GM12878 (cell line): ENCODE results near the gene PCDHB15. TPM values are rescaled to one million over a fixed set of nuclear protein-coding genes. Genes with fewer than 3 reads are reported as not detected.
"Not testable (repeated sequence)": the region's sequence is repeated elsewhere in the genome, so short reads cannot be mapped to it uniquely, and the experiment has no call there.

Experiments
- ATAC-seq: fragments of 200-7000 bp; cut with Tn5 transposase; 3 replicates; pipeline ENCODE4 v1.9.1; 2020; ENCODE audit warnings: mild to moderate bottlenecking, moderate library complexity
- BruUV-seq: library from RNA; stranded (reverse); fragments of 400-500 nt; replicated peaks from 2 replicates; lab custom pipeline; 2021; lab: Mats Ljungman, UMichigan
- CTCF ChIA-PET: fragments of 300-600 bp; sonication (Branson Sonifier 250); formaldehyde crosslinking; extraction: SDS; loops from one replicate; lab custom pipeline; 2021; ENCODE audit warnings: inconsistent platforms; lab: Yijun Ruan, JAX
- POLR2A ChIA-PET: fragments of 350-600 bp; formaldehyde crosslinking; extraction: SDS; loops from one replicate; lab custom pipeline; 2021; ENCODE audit warnings: inconsistent platforms; lab: Charles Lee
- RAD21 ChIA-PET: fragments of 300-600 bp; sonication (Branson Sonifier 250); formaldehyde crosslinking; loops from one replicate; lab custom pipeline; 2023; ENCODE audit warnings: antibody characterized with exemption; ENCODE audit not compliant: unreplicated experiment; lab: Charles Lee
- SMC1A ChIA-PET: fragments of 300-600 bp; sonication (Branson Sonifier 250); formaldehyde crosslinking; loops from one replicate; lab custom pipeline; 2023; ENCODE audit not compliant: unreplicated experiment, uncharacterized antibody; lab: Charles Lee
- DNase-seq: peaks from one replicate; pipeline ENCODE4 v3.0.0-alpha.2; 2011; ENCODE audit warnings: low read depth, low spot score
- FAIRE-seq: peaks from 3 replicates; lab custom pipeline; 2011; peaks lifted over from hg19 to GRCh38; lab: Jason Lieb, UNC
- H2AFZ ChIP-seq: 2 replicates; pipeline ENCODE4 v1.6.0; 2011; ENCODE audit warnings: low read depth, low read length, control low read depth; ENCODE audit not compliant: control insufficient read depth
- H3K27ac ChIP-seq: 2 replicates; pipeline ENCODE4 v1.5.1; 2011; ENCODE audit warnings: control low read depth; ENCODE audit not compliant: control insufficient read depth, insufficient read depth
- H3K27me3 ChIP-seq, 2 experiments: replicated peaks in 1 of 2; 2 replicates each; pipeline versions ENCODE4 v1.6.0 to v1.6.1; 2011; ENCODE audit warnings: low read length in 1 of 2; ENCODE audit not compliant: control insufficient read depth in 2 of 2, insufficient read depth in 2 of 2
- H3K36me3 ChIP-seq, 2 experiments: 2 replicates each; pipeline ENCODE4 v1.5.1; 2011; ENCODE audit warnings: low read length in 1 of 2; ENCODE audit not compliant: control insufficient read depth in 2 of 2, insufficient read depth in 2 of 2
- H3K4me1 ChIP-seq: 2 replicates; pipeline ENCODE4 v1.6.1; 2011; ENCODE audit warnings: mild to moderate bottlenecking, low read length, moderate library complexity, mixed read lengths; ENCODE audit not compliant: control insufficient read depth, insufficient read depth
- H3K4me2 ChIP-seq: 2 replicates; pipeline ENCODE4 v1.6.0; 2011; ENCODE audit warnings: control low read depth; ENCODE audit not compliant: control insufficient read depth, insufficient read depth
- H3K4me3 ChIP-seq: fragments of 200-600 bp; sonication (generic); 2 replicates; pipeline ENCODE4 v1.5.1; 2016
- H3K79me2 ChIP-seq: 2 replicates; pipeline ENCODE4 v1.6.0; 2011; ENCODE audit warnings: low read length; ENCODE audit not compliant: control insufficient read depth, insufficient read depth
- H3K9ac ChIP-seq: 2 replicates; pipeline ENCODE4 v1.8.0; 2011; ENCODE audit warnings: low read length, control low read depth, mixed read lengths; ENCODE audit not compliant: control insufficient read depth, insufficient read depth
- H3K9me3 ChIP-seq: replicated peaks from 3 replicates; pipeline ENCODE4 v1.5.1; 2011; ENCODE audit warnings: mild to moderate bottlenecking, low read length; ENCODE audit not compliant: control insufficient read depth, insufficient read depth
- H4K20me1 ChIP-seq: 2 replicates; pipeline ENCODE4 v1.6.0; 2011; ENCODE audit not compliant: control insufficient read depth, insufficient read depth
- BACH1 ChIP-seq: fragments of 450-650 bp; IDR thresholded peaks from 2 replicates; pipeline ENCODE4 v1.6.1; 2017; ENCODE audit warnings: mild to moderate bottlenecking, borderline replicate concordance
- CBX5 ChIP-seq: sonication (generic); IDR thresholded peaks from 2 replicates; pipeline ENCODE4 v1.6.1; 2016; ENCODE audit warnings: low read depth, moderate library complexity, mild to moderate bottlenecking, inconsistent platforms
- ESRRA ChIP-seq: IDR thresholded peaks from 2 replicates; pipeline ENCODE4 v1.6.1; 2012; ENCODE audit warnings: mild to moderate bottlenecking, low read length, improper control_type of control experiment
- IRF4 ChIP-seq: IDR thresholded peaks from 2 replicates; pipeline ENCODE4 v1.6.1; 2011; ENCODE audit warnings: low read depth, low read length
- KLF5 ChIP-seq: fragments of 450-650 bp; IDR thresholded peaks from 2 replicates; pipeline ENCODE4 v1.6.1; 2014; ENCODE audit warnings: mild to moderate bottlenecking; ENCODE audit not compliant: partially characterized antibody
- TCF7 ChIP-seq: IDR thresholded peaks from 2 replicates; pipeline ENCODE4 v1.6.1; 2014; ENCODE audit warnings: antibody characterized with exemption, borderline replicate concordance
- WGBS: methylation state at CpG from one replicate; pipeline ENCODE4 v1.1.6; 2016; ENCODE audit warnings: low lambda C conversion rate; ENCODE audit not compliant: insufficient replicate concordance, insufficient coverage; ENCODE audit errors: missing lambda C conversion rate; 5-methylcytosine and 5-hydroxymethylcytosine counted together
- in situ Hi-C: fragments of 300-500 bp; cut with MboI; formaldehyde crosslinking; loops from 9 replicates; pipeline ENCODE4 v1.14.3; 2018; ENCODE audit warnings: mixed read lengths
- intact Hi-C: fragments of 100-400 bp; cut with micrococcal nuclease; formaldehyde crosslinking; loops from one replicate; pipeline ENCODE4 v1.14.2; 2022; ENCODE audit not compliant: unreplicated experiment
- polyA plus RNA-seq, 11 experiments: library from polyadenylated mRNA; depleted of rRNA in 4 of 11; unstranded in 6 of 11; stranded (reverse) in 5 of 11; fragments of >200 nt; fragmentation: Nextera tagmentation in 4 of 11; fragmentation: Illumina TruSeq in 1 of 11; extraction: Ambion mirVana in 4 of 11; extraction: Trizol in 1 of 11; gene quantifications; 1 replicate in 1 of 11; 2 replicates in 10 of 11; pipeline versions ENCODE4 v1.2.1 to v1.2.3, GENCODE V29; 2011 to 2016; ENCODE audit warnings: inconsistent platforms in 2 of 11, missing spikeins in 2 of 11, low read depth in 1 of 11
- total RNA-seq, 4 experiments: library from RNA; depleted of rRNA in 3 of 4; stranded (reverse); fragments of >200 nt in 3 of 4; fragmentation: Illumina TruSeq in 1 of 4; extraction: Trizol in 1 of 4; gene quantifications; 2 replicates each; pipeline versions ENCODE4 v1.2.1 to v1.2.3, GENCODE V29; 2013 to 2021
- TF ChIP-seq, protein P1 (sequence below): IDR thresholded peaks from 2 replicates; pipeline ENCODE4 v1.6.1; 2011; ENCODE audit warnings: borderline replicate concordance, low read depth, mild to moderate bottlenecking, moderate library complexity, mixed read lengths, low read length; ENCODE audit not compliant: insufficient read depth; ENCODE audit errors: extremely low read length

PCDHB15 gene
- total and polyA plus RNA-seq, 10 of the 15 experiments (the other 5 are each of a cell fraction or from before 2014, with no cell fraction given), result 0.01 to 0.10 TPM; not detected in 8

DNA sequence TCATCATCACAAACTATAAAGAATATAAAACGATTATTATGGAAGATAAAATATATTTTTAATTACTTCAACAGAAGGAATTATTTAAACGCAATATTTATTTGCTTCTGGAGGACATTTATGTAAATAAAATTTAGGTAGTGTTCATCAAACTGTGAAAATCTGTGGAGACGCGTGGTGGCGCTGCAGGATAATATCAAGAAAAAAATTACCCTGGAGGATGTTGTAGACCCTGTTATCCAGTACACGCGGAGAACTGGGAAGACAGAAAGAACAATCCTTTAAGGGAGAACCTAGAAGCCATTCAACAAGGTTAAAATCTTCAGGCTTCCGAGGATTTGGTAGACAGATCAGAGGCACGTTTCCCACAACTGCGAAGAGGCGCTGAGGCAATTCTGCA, 36.7 kb upstream of the PCDHB15 start, which contains the start of gene PCDHB12:
PCDHB12 (plus strand) TSS at position 242 of the 400 bp plus-strand sequence. CDS start 189 bp downstream, outside the sequence.
- TF ChIP-seq BACH1, result no peak
- no peak for TF ChIP-seq CBX5
- no peak for TF ChIP-seq TCF7
- TF ChIP-seq, protein P1, sequence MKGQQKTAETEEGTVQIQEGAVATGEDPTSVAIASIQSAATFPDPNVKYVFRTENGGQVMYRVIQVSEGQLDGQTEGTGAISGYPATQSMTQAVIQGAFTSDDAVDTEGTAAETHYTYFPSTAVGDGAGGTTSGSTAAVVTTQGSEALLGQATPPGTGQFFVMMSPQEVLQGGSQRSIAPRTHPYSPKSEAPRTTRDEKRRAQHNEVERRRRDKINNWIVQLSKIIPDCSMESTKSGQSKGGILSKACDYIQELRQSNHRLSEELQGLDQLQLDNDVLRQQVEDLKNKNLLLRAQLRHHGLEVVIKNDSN, result no peak
- no peak for TF ChIP-seq ESRRA
- TF ChIP-seq KLF5, result no peak
- TF ChIP-seq IRF4, result no peak
- TF ChIP-seq, all 136 proteins: peak for 0
- Histone ChIP-seq H3K79me2 (no peaks in the 10 kb centered on the region), H3K9me3 (no peaks in the 10 kb centered on the region; the same call in 2 of the 3 replicates), H3K4me3 (no peak within 1 kb of the TSS), H2AFZ (no peak within 1 kb of the TSS), H3K9ac (no peak within 1 kb of the TSS), H3K4me1 (no peaks in the 10 kb centered on the region), H3K4me2 (no peak within 1 kb of the TSS), H3K36me3 (no peaks in the 10 kb centered on the region), H3K27ac (no peak within 1 kb of the TSS), H4K20me1 (no peaks in the 10 kb centered on the region), H3K27me3 (no peaks in the 10 kb centered on the region)
- 24% methylated on average over 11 of the region's 11 CpGs for WGBS
- in situ Hi-C loops (loop anchor here (25.0 kb wide), 1 partner anchor 354 kb away; no protein-coding TSS in a partner anchor), intact Hi-C loops (no loop called here)
- ChIA-PET CTCF (interaction anchor here (0.8 kb wide), 1 partner anchor 222 kb away, joined by 3 read pairs; the partner anchor contains the start of gene PCDHGA12), POLR2A (no interaction called here), SMC1A (interaction anchor here (0.9 kb wide), 1 partner anchor 18 kb away, joined by 3 read pairs; no protein-coding TSS in a partner anchor), RAD21 (no interaction called here)
- no peak for FAIRE-seq
- no peak for ATAC-seq
- no TSS peak for BruUV-seq
- DNase-seq, result no peak

DNA sequence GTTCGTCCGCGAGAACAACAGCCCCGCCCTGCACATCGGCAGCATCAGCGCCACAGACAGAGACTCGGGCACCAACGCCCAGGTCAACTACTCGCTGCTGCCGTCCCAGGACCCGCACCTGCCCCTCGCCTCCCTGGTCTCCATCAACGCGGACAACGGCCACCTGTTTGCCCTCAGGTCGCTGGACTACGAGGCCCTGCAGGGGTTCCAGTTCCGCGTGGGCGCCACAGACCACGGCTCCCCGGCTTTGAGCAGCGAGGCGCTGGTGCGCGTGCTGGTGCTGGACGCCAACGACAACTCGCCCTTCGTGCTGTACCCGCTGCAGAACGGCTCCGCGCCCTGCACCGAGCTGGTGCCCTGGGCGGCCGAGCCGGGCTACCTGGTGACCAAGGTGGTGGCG, 34.9 kb upstream of the PCDHB15 start:
- H2AFZ ChIP-seq, BruUV-seq, H3K4me3 ChIP-seq, H3K9me3 ChIP-seq, H4K20me1 ChIP-seq, FAIRE-seq, H3K4me2 ChIP-seq, RAD21 ChIA-PET, H3K27ac ChIP-seq, H3K9ac ChIP-seq, H3K4me1 ChIP-seq, SMC1A ChIA-PET, ATAC-seq, H3K36me3 ChIP-seq, CTCF ChIA-PET, intact Hi-C loops, DNase-seq, POLR2A ChIA-PET, H3K27me3 ChIP-seq, H3K79me2 ChIP-seq: not testable (repeated sequence)
- WGBS, result 87% methylated on average over 37 of the region's 39 CpGs
- in situ Hi-C loops, result loop anchor here (5.0 to 25.0 kb wide), 2 partner anchors 33 to 352 kb away; partner anchors contain the start of gene PCDHB8

DNA sequence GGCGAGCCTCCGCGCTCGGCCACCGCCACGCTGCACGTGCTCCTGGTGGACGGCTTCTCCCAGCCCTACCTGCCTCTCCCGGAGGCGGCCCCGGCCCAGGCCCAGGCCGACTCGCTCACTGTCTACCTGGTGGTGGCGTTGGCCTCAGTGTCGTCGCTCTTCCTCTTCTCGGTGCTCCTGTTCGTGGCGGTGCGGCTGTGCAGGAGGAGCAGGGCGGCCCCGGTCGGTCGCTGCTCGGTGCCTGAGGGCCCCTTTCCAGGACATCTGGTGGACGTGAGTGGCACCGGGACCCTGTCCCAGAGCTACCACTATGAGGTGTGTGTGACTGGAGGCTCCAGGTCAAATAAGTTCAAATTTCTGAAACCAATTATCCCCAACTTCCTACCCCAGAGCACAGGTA, 34.3 kb upstream of the PCDHB15 start:
- ATAC-seq, H3K79me2 ChIP-seq, H3K4me3 ChIP-seq, DNase-seq, FAIRE-seq, H2AFZ ChIP-seq, H3K27me3 ChIP-seq, H3K36me3 ChIP-seq, intact Hi-C loops, BruUV-seq, H3K9me3 ChIP-seq, H3K4me2 ChIP-seq, POLR2A ChIA-PET, H3K9ac ChIP-seq, CTCF ChIA-PET, RAD21 ChIA-PET, H3K4me1 ChIP-seq, SMC1A ChIA-PET, H3K27ac ChIP-seq, H4K20me1 ChIP-seq: not testable (repeated sequence)
- WGBS, result 71% methylated on average over 19 of the region's 27 CpGs
- in situ Hi-C loops, result loop anchor here (5.0 to 25.0 kb wide), 2 partner anchors 34 to 351 kb away; partner anchors contain the start of gene PCDHB8
